HG03108 (cell line): ENCODE measurements around the gene ROBO3.

Source experiments
- ATAC-seq: cut with Tn5 transposase; IDR thresholded peaks from one replicate; pipeline ENCODE4 v1.9.1; 2021; ENCODE audit warnings: moderate library complexity; ENCODE audit not compliant: unreplicated experiment

The ROBO3 gene

DNA sequence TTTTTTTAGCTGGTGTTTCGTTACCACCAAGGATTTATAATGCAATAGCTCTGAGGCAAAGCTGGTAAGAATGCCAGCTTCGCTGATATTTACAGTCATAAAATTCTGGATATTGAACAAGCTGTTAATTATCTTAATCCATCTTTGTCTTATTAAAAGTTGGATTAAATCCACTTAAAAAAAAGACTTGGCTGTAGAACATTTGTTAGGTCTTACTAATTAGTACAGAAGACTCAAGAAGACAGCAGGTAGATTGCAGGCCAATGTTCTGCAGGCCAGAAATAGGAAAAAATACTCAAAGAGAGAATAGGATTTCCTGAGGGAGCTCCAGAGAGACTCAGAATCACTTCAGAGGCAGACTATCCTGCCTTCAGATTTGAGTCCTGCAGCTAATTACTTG lies 24.9 kb downstream of the ROBO3 start:
- no peak for ATAC-seq

DNA sequence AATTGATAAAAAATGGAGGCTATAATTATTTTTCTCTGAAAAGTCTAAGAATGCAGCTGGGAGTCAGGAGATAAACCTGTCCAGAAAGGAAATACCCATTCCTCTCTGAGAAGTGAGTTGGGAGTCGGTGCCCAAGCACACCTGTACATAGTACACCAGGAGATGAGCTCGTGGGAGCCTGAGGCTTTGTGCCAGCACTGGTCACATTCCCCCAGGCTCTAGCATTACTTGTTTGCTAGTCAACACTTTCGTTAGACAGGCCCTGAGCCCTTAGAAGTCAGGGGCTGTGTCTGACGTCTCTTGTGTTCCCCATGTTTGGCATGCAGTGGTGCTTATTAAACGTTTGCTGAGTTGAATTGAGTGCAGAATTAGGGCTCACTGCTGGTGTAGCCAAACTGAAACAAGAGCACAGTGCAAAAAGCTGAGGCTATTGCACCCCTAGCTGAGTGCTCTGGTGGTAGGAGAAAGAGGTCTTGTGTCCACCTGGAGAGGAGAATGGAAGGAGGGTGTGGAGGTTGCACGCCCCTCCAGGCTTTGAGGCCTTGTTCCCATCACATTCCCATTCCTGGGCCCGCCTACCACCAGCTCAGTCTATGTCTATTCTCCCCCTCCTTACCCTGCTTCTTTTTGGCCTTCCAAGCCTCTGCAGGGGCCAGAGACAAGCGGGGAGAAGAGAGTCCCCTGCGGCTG lies 25.6 kb downstream of the ROBO3 start:
- ATAC-seq = no peak

DNA sequence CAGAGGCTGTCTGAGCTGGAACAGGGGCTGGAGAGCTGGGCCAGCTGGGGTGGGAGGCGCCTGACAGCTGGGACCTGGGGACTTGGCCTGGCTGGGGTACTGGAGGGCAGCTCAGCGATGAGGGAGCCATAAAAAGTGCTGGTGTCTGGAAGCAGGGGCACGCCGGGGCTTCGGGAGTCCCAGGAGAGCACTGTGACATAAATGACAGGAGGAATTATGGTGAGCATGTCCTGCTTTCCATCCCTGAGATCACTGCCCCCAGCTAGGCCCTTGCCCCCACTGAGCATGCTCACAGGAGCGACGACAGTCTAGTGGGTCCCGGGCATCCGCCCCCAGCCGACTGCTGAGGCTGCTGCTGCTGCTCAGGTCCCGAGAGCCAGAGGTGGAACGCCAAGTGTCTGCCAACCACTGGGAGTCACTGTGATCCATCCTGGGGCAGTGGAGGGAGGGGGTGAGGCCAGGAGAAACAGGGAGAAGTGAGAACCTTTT lies 26.2 kb downstream of the ROBO3 start:
- no peak for ATAC-seq

DNA sequence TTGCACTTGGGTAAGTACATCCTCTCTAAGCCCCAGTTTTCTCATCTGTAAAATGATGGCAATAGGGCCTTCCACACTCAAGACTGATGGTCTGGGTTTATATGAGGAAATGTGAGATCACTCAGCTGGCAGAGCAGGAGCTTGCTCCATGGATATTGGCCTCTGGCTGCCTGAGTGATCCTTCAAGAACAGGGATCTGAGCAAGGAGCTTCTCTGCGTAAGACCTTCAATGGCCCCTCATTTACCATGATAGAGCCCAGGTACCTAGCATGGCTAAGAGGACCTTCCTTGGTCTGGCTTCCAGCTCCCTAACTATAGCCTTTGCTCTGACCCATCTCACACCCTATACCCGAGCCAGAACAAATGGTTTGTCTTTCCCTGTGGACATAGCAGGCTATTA lies 26.9 kb downstream of the ROBO3 start:
- no peak for ATAC-seq

DNA sequence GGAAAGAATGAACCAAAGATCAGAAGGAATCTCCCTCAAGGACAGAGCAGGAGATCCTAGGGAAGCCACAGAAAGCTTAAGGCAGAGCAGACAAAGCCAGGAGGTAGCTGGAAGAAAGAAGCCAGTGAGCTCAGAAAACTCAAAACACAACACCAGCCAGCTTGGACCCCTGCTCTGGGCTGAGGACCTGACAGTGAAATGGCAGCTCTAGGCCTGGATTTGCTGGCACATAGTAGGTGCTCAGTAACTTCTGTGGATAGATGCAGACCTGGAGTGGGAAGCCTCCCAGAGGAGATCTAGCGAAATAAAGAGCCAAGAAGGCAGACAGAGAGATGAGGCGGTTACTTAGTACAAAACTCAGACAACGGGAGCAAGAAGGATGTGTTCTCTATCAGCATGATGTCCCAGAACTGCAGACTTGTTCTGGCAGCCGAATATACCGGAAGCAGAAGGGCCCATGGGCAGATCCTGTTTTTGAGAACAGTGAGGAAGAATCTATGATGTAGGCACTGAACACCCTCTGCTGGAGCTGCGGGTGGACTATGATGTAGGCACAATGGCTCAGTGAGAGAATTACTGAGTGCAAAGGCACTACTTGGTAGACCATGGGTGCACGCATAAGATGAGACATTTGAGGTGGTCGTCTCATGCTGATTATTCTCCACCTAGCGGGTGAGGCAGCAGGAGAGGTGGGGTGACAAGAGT lies 27.7 kb downstream of the ROBO3 start:
- no peak for ATAC-seq

DNA sequence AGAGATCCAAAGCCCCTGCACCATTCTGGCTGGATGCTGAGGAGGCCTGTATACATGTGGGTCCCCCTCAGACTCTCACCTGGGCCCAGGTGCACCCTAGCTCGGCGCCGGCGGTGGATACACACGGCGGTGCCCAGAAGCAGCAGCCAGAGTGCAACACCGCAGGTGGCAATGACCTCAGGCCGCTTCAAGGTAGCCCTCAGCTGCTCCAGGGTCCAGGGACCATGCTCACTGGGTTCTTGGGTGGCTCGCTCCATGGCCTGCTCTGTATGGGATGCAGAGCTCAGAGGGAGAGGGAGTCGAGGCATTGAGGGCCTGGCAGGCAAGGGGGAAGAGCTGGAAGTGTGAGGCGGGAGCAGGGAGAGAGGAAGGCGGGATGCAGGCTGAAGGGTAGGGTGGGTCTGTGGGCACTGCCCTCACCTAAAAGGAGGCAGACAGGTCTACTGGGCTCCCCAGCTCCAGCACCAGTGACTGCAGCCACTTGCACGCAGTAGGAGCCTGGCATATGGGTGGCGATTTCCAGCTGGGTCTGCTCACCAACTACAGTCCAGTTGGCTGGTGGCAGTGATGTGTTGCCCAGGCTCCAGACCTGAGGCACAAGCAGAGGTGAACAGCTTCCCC lies 28.7 kb downstream of the ROBO3 start:
- no peak for ATAC-seq

DNA sequence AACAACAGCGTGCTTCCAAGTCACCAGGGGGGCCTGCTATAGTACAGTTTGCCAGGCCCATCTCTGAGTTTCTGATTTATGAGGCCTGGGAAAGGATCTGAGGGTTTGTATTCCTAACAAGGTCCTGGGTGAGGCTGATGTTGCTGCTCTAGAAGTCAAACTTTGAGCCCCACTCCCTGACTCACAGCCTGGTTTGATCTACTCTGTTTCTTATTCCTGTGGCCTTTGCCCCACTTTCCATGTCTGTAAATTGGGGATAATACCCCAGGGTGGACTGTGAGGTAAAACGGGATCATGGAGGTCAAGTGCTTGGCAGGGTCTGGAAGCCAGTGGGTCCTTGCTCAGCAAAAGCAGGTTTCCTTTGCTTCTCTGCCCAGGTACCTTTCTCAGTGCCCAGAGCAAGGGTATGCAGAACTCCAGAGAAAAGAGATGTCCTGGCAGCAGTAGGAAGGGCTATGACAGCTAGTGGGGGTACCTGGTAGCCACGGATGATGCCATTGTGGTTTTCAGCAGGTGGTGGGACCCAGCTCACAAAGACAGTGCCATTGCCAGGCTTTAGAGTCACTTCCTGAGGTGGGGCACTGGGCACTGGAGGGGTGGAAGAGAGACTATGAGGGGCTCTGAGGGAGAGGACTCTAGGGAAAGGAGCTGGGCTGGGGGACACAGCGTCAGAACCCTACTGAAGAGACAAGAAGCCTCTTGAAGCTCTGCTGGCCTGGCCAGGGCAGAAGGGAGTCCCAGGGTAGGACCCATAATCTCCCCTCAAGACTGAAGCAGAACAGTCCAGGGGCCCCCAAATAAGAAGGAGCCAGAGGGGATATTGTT lies 29.6 kb downstream of the ROBO3 start:
- ATAC-seq = no peak

DNA sequence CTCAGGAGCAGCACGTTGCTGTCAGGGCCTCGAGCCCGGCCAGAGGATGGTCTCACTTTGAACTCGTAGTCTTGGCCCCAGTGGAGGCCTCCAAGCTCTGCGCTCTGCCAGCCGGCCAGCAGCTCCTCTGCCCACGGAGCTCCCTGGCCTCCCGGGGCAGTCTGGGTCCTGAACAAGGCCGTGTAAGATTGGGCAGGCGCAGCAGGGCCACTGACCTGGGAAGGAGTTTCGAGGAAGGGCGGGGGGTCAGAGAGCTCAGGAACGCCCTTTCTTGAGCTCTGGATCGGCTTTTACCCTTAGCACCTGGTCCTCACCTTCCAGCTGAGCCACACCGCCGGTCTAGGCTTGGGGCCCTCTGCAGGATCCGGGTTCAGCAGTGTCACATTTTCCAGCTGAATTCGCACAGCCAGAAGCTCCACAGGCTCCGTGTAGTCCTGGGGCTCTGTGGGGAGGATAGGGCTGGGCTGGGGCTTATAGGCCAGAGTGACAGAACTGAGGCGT lies 30.3 kb downstream of the ROBO3 start:
- no peak for ATAC-seq

DNA sequence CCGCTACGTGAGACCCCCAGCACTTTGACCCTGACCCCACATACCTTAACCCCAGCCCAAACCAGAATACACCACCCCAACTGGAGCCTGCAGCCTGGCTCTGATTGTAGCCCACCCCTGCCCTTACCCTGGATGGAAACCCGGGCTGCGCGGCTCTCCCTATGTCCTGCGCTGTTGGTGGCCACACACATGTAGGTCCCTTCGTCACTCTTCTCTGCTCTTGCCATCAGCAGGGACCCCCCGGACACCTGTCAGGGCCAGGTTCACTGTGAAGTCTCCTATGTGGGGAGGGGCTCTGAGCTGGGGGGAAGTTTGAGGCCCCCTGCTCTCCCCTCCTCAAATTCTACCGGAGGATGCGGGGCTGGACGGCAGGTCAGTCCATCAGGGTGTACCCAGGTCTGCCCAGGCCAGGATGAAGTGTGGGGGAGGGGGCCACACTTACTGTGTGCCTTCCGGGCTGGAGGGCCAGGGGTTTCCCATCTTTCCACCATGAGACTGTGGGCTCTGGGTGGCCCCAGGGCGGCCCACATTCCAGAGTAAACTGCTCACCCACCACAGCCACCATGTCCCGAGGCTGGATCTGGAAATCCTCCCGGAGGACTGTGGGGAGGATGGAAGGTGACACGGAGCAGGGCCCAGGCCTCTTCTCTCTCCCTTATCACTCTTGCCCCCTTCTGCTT lies 31.0 kb downstream of the ROBO3 start:
- no peak for ATAC-seq

DNA sequence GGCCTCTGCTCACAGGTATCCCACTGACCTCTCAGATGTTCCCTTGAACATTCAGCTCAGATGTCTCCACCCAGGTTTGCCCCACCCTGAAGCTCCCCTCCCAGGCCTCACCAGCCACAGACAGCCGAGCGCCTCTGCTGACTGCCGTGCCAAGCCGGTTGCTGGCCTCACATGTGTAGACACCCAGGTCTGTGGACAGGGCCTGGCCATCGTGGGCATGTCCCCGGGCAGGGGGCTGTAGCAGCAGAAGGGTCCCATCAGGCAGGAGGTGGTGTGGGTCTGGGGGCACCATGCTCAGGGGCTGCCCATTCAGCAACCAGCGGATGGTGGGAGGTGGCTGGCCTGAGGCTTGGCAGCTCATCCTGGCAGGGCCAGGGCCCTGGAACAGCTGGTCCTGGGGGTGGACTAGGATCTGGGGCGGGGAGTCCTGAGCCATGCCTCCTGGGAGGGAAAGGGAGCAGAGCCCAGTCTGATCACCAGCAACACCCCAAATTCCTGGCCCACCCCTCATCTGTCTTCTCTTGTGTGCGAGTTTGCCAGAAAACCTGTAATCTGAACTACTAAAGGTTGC lies 31.7 kb downstream of the ROBO3 start:
- no peak for ATAC-seq

DNA sequence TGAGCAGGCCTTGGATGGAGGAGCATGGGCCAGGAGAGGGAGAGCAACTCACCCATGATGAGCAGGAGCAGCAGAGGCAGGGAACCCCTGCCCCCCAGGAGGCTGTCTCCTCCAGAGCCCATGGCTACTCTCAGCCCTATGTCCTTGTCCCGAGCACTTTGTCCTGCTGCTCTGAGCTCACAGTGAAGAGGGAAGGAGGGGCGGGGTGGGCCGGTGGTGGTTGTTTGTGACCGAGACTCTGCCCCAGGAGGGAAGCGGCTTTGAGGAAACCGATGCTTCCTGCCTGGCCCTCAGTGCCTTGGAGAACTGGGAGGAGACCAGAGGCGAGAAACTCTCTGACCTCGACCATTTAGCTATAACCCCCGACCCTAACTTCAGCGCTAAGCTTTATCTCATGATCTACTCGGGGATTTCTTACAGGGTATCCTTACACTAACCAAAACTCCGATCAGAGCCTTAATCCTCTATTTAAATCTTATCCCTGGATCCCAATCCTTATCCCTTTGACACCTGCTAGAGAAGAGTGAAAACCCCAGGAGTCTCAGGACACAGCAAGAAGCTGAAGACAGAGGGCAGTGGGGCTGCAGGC lies 32.5 kb downstream of the ROBO3 start, which contains the start of gene ROBO4:
Gene ROBO4 (minus strand): TSS at position 192 of the 589 bp plus-strand sequence. CDS start 70 bp downstream, at position 122.
- ATAC-seq = no peak

DNA sequence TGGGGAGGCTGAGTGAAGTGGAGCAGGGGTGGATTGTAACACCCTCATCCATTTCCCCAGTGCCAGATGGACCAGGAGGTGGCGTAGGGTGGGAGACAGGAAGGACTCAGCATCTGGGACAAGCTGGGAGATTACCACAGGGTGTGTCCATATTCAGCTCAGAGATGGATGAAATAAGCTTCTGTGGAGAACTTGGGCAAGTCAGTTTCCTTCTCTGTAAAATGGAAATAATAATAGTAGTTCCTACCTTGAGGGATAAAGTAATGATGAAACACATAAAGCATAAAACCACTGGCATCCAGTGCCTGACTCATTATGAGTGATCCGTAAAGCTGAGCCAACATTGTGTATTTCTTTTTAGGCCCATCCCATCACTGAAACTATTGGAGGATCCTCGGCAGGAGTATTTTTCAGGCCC lies 33.0 kb downstream of the ROBO3 start:
- no peak for ATAC-seq

DNA sequence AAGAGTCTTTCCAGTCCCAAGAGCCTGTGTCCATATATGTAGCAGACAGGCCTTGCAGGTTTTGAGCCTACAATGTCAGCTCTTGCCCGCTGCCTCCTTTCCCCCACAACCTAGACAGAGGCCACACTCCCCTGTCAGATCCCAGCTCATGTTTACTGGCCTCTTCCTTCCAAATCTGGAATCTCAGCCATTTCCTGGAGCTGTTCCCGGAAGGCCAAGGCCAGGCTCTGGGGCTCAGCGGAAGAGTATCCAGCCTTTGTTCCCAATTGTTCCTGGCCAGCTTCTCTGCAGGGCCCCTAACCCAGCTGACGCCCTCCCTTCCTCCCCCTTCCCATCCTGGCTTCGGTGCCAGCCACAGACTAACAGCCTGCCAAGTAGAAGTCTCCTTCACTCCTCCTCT lies 33.5 kb downstream of the ROBO3 start:
- no peak for ATAC-seq

DNA sequence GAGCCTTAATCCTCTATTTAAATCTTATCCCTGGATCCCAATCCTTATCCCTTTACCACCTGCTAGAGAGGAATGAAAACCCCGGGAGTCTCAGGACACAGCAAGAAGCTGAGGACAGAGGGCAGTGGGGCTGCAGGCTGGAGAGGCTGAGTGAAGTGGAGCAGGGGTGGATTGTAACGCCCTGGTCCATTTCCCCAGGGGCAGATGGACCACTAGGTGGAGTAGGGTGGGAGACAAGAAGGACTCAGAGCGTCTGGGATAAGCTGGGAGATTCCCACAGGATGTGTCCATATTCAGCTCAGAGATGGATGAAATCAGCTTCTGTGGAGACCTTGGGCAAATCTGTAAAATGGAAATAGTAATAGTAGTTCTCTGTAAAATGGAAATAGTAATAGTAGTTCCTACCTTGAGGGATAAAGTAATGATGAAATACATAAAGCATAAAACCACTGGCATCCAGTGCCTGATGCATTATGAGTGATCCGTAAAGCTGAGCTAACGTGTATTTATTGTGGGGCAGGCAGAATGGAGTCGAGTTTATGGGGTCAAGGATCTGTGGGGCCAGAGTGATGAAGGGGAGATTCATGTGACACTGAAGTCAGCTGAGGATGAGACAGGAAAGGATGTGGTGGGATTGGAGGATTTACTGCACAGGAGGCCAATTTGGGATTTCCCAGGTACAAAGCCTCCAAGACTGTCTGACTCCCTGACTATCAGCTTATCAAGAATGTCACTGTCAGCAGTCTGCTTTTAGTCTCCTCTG lies 34.3 kb downstream of the ROBO3 start:
- ATAC-seq = no peak

DNA sequence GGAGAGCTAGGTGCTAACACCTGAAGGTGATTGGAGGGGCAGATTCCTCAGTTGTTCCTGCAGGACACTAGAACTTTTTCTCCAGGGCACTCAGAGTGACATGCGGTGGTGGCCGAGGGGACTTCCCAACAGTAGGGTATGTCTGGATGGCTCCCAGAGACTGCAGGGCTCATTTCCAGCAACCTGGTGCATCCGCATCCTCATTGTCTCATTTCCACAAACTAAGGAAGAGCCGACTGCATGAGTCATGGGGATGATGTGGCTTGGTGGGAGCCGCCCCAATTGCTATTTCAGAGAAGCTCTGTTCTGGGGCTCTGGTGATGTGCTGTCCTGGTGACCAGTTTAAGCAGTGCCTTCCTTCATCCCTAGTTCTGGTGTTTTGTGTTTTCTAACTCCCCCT lies 35.2 kb downstream of the ROBO3 start:
- ATAC-seq = no peak

DNA sequence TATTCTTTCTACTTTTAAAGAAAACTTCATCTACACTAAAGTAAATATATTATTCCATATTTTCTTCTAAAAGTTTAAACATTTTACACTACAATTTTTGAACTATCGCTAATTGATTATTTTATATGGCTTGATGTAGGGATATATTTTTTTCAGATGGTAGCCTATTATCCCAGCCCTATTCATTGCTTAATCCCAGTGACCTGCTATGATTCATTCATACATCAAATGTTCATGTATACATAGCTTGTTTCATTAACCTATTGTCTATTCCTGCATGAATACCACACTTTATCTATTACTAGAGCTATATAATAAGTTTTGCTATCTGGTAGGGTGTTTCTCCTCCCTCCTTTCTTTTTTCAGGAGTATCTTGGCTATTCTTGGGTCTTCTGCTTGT lies 37.4 kb downstream of the ROBO3 start:
- ATAC-seq = no peak

DNA sequence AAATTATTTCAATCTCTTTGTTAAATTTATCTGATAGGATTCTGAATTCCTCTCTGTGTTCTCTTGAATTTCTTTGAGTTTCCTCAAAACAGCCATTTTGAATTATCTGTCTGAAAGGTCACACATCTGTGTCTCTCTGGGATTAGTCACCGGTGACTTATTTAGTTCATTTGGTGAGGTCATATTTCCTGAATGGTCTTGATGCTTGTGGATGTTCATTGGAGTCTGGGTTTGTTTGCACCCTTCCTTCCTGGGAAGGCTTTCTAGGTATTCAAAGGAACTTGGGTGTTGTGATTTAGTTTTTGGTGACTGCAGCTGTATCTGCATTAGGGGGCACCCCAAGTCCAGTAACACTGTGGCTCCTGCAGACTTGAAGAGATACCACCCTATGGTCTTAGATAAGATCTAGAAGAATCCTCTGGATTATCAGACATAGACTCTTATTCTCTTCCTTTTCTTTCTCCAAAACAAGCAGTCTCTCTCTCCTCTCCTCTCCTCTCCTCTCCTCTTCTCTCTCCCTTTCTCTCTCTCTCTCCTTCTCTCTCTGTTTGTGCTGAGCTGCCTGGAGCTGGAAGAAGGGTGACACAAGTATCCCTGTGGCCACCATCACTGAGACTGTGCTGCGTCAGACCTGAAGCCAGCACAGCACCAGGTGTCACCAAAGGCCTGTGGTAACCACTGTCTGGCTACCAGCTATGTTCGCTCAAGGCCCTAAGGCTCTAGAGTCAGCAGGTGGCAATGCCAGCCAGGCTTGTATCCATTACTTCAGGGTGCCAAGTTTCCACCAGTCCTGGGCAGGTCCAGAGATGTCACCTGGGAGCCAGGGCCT lies 50.5 kb downstream of the ROBO3 start:
- ATAC-seq = no peak

DNA sequence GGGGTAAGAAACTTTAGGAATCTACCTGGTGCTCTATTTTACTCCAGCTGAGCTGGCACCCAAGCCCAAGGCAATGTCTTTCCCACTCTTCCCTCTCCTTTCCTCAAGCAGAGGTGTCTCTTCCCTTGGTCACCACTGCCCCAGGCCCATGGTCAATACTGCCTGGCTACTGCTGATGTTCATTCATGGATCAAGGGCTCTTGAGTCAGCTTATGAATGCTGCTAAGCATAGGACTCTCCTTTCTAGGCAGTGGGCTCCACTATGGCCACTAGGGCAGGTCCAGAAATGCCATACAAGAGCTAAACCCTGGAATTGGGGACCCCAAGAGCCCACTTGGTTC lies 51.1 kb downstream of the ROBO3 start:
- ATAC-seq = no peak
